Measurements from ENCODE around the gene DOK4. TPM values are rescaled to one million over a fixed set of nuclear protein-coding genes. Genes with fewer than 3 reads are reported as not detected.

Gene DOK4
- total RNA-seq, 1 experiment from 2014 or later, result 14.4 TPM

DNA sequence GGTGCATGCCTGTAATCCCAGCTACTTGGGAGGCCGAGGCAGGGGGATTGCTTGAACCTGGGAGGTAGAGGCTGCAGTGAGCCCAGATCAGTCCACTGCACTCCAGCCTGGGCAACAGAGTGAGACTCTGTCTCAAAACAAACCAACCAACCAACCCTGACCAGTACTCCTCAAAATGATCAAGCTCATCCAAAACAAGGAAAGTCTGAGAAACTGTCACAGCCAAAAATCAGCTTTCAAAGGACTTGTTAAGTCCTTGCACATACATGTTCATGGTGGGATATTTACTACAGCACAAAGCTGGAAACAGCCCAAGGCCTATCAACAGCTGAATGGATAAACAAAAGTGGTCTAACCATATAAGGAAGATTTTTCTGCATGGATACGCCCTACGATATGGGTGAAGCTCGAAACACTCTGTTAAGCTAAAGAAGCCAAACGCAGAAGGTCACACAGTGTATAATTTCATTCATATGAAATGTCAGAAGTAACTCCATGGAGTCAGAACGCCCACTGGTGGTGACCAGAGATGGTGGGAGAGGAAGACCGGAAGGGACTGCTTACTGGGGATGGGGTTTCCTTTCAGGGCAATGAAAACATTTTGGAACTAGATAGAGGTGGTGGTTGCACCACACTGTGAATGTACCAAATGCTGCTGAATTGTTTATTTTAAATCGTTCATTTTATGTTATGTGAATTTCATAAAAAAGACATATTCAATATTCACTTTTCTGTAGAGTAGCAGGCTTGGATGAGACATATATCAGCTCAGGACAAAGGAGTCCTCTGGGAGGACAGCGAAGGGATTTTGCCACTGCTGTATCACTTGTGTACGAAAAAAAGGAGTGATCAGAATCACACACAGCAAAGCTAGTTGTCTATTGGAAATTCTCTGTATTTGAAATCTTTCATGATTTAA lies 64.0 kb downstream of the DOK4 start:
- no TSS peak for BruUV-seq (replicated peaks)
- no peak overlapping the region for H2AFZ ChIP-seq (ENCODE audit: low read depth, low read length, poor library complexity, severe bottlenecking)
- CTCF ChIA-PET, result interaction anchor here (0.8 to 2.1 kb wide), 6 partner anchors 97 to 457 kb away, joined by 3 to 9 read pairs (median 6); no protein-coding TSS in a partner anchor
- POLR2A ChIA-PET, result no interaction called here
- intact Hi-C loops (cut with micrococcal nuclease), result loop anchor here (1.0 kb wide), 1 partner anchor 122 kb away; no protein-coding TSS in a partner anchor
- no peaks in the 10 kb centered on the region for H3K27me3 ChIP-seq (ENCODE audit: insufficient read depth, low read length)
- no peak overlapping the region for H3K4me2 ChIP-seq (ENCODE audit: low read length)
- H3K9me3 ChIP-seq (ENCODE audit: control insufficient read depth in 1 of 2, insufficient read depth in 1 of 2, low read depth in 1 of 2, low read length in 2 of 2), result no peaks in the 10 kb centered on the region
- no peaks in the 10 kb centered on the region for H3K36me3 ChIP-seq (ENCODE audit: control insufficient read depth in 1 of 2, insufficient read depth in 2 of 2, low read length in 2 of 2)
- peak; percentile 65 to 75 (median 74) for TF ChIP-seq CTCF (IDR thresholded peaks at IDR 0.05 in 2 of 3, conservative IDR thresholded peaks at IDR 0.05 in 1 of 3; ENCODE audit: borderline replicate concordance in 1 of 3, insufficient read depth in 1 of 3, low read depth in 2 of 3, low read length in 2 of 3)
- peak; percentile 82 for TF ChIP-seq RAD21 (IDR thresholded peaks at IDR 0.05; ENCODE audit: low read depth)
- TF ChIP-seq SIN3A (IDR thresholded peaks at IDR 0.05; ENCODE audit: low read depth), result no peak
- no peak for TF ChIP-seq TCF7L2 (IDR thresholded peaks at IDR 0.05; ENCODE audit: borderline replicate concordance, extremely low read depth, insufficient read depth, insufficient read length)
- TF ChIP-seq FOSL1 (IDR thresholded peaks at IDR 0.05; ENCODE audit: low read depth), result no peak
- TF ChIP-seq SRF (IDR thresholded peaks at IDR 0.05; ENCODE audit: low read depth), result no peak
- no peak for TF ChIP-seq EGR1 (IDR thresholded peaks at IDR 0.05; ENCODE audit: low read depth)
- TF ChIP-seq ZBTB33 (IDR thresholded peaks at IDR 0.05; ENCODE audit: extremely low read depth, insufficient replicate concordance, low read length), result no peak
- TF ChIP-seq ZFX (IDR thresholded peaks at IDR 0.05), result no peak
- no peak for TF ChIP-seq POLR2AphosphoS5 (IDR thresholded peaks at IDR 0.05; ENCODE audit: low read depth, low read length)
- no peaks in the 10 kb centered on the region for H4K20me1 ChIP-seq (ENCODE audit: insufficient read depth)
- no peak overlapping the region for H3K27ac ChIP-seq (ENCODE audit: low read depth, low read length)
- RAD21 ChIA-PET (ENCODE audit: low non-redundant PET in 1 of 2, low total read pairs in 2 of 2, uncharacterized antibody in 2 of 2, unreplicated experiment in 2 of 2), result interaction anchor here in 1 of 2 experiments (1.2 kb wide), 1 partner anchor 120 kb away, joined by 4 read pairs; no protein-coding TSS in a partner anchor
- H3K9me2 ChIP-seq (ENCODE audit: insufficient read depth), result no peaks in the 10 kb centered on the region
- ATAC-seq, result peak; percentile 48
- peaks cover 15 to 23% of the 10 kb centered on the region in 2 experiments; a peak in 3 of 4 replicates for H3K4me1 ChIP-seq (ENCODE audit: control insufficient read depth in 1 of 2, insufficient read depth in 2 of 2, low read length in 2 of 2)
- H3K4me3 ChIP-seq (replicated peaks in 1 of 2; ENCODE audit: low read depth in 1 of 2, low read length in 2 of 2), result no peak overlapping the region
- no peak overlapping the region for H3K9ac ChIP-seq (ENCODE audit: low read length)
- DNase-seq (ENCODE audit: low read depth, low spot score), result no peak
- no peaks in the 10 kb centered on the region for H3K79me2 ChIP-seq (ENCODE audit: insufficient read depth, low read length)

Other genes starting within 250 kb of the DOK4 start
- 28.8 TPM for gene ARL2BP, start 241.2 kb downstream of the DOK4 start, total RNA-seq (2021; ENCODE audit: unreplicated experiment)
- 3.1 TPM for gene PLLP, start 201.8 kb downstream of the DOK4 start, total RNA-seq (2021; ENCODE audit: unreplicated experiment)
- 0.66 TPM for gene CCL22, start 127.7 kb downstream of the DOK4 start, total RNA-seq (2021; ENCODE audit: unreplicated experiment)
- gene CX3CL1, start 114.0 kb downstream of the DOK4 start, total RNA-seq (2021; ENCODE audit: unreplicated experiment), result 0.15 TPM
- gene CCL17, start 81.7 kb downstream of the DOK4 start, total RNA-seq (2021; ENCODE audit: unreplicated experiment), result not detected
- 68.5 TPM for gene CIAPIN1, start 39.1 kb downstream of the DOK4 start, total RNA-seq (2021; ENCODE audit: unreplicated experiment)
- 62.7 TPM for gene COQ9, start 39.0 kb downstream of the DOK4 start, total RNA-seq (2021; ENCODE audit: unreplicated experiment)
- gene POLR2C, start 23.8 kb downstream of the DOK4 start, total RNA-seq (2021; ENCODE audit: unreplicated experiment), result 74.4 TPM
- 4.5 TPM for gene CCDC102A, start 50.1 kb upstream of the DOK4 start, total RNA-seq (2021; ENCODE audit: unreplicated experiment)
- 3.7 TPM for gene ADGRG5, start 56.1 kb upstream of the DOK4 start, total RNA-seq (2021; ENCODE audit: unreplicated experiment)
- gene ADGRG1, start 142.1 kb upstream of the DOK4 start, total RNA-seq (2021; ENCODE audit: unreplicated experiment), result 36.4 TPM
- gene ADGRG3, start 181.8 kb upstream of the DOK4 start, total RNA-seq (2021; ENCODE audit: unreplicated experiment), result not detected
- gene DRC7, start 208.3 kb upstream of the DOK4 start, total RNA-seq (2021; ENCODE audit: unreplicated experiment), result 0.91 TPM
- 32.2 TPM for gene KATNB1, start 249.3 kb upstream of the DOK4 start, total RNA-seq (2021; ENCODE audit: unreplicated experiment)